HepG2 (cell line): Measurements from ENCODE around the gene ASMT. TPM values are rescaled to one million over a fixed set of nuclear protein-coding genes. Genes with fewer than 3 reads are reported as not detected.

Source experiments
- SAP130 ChIP-seq: IDR thresholded peaks from 2 replicates; pipeline ENCODE4 v1.6.1; 2016; ENCODE audit warnings: low read depth
- SCMH1 ChIP-seq: sonication (generic); formaldehyde crosslinking; IDR thresholded peaks from 2 replicates; pipeline ENCODE4 v1.9.0; 2021; ENCODE audit warnings: missing genetic modification reagents, mild to moderate bottlenecking, borderline replicate concordance
- ZNF431 ChIP-seq: sonication (generic); formaldehyde crosslinking; IDR thresholded peaks from 2 replicates; pipeline ENCODE4 v1.9.0; 2022; ENCODE audit warnings: missing genetic modification reagents, low read depth, mild to moderate bottlenecking, borderline replicate concordance
- ZNF607 ChIP-seq: sonication (generic); formaldehyde crosslinking; IDR thresholded peaks from 2 replicates; pipeline ENCODE4 v1.5.1; 2020; ENCODE audit warnings: missing genetic modification reagents, mild to moderate bottlenecking, borderline replicate concordance
- ZNF891 ChIP-seq: sonication (generic); formaldehyde crosslinking; IDR thresholded peaks from 2 replicates; pipeline ENCODE4 v1.5.0; 2020; ENCODE audit warnings: mild to moderate bottlenecking, missing genetic modification reagents
- polyA plus RNA-seq, 8 experiments: library from polyadenylated mRNA; depleted of rRNA in 3 of 8; stranded (reverse) in 7 of 8; unstranded in 1 of 8; fragments of >200 nt; fragmentation: Illumina TruSeq in 4 of 8; extraction: Trizol in 4 of 8; gene quantifications; 2 replicates each; pipeline versions ENCODE4 v1.2.1 to v1.2.3, GENCODE V29; 2011 to 2016; ENCODE audit warnings: low read depth in 4 of 8, missing spikeins in 1 of 8, mixed read lengths in 1 of 8; ENCODE audit not compliant: insufficient read depth in 1 of 8
- total RNA-seq, 5 experiments: library from RNA; depleted of rRNA; stranded (reverse); fragments of >200 nt; fragmentation: Illumina TruSeq; extraction: Trizol; gene quantifications; 2 replicates each; pipeline ENCODE4 v1.2.3, GENCODE V29; 2016; ENCODE audit warnings: low read depth in 1 of 5
- TF ChIP-seq, protein P1 (sequence below): sonication (generic); formaldehyde crosslinking; IDR thresholded peaks from 2 replicates; pipeline ENCODE4 v1.4.0; 2020; ENCODE audit warnings: mild to moderate bottlenecking, missing genetic modification reagents

Gene ASMT
- total and polyA plus RNA-seq, 2 of the 13 experiments (the other 11 are each of a cell fraction or from before 2014, with no cell fraction given), result 0.04 TPM; not detected in 1

DNA sequence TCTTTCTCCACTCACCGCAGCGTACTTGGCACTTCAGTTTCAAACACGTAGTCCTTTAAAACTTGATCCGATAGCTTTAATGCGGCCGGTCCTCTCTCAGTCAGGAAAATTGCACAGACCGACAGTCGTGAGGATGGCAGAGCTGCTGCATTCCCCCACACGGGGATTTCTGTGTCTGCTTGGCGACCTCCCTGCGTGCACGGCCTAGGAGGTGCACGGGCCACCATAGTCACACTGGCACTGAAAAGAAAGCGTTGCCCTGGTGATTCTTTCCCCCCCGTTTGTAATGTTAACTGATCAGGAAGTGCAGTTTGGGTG lies 13.1 kb upstream of the ASMT start (continued):
- TF ChIP-seq, protein P1, sequence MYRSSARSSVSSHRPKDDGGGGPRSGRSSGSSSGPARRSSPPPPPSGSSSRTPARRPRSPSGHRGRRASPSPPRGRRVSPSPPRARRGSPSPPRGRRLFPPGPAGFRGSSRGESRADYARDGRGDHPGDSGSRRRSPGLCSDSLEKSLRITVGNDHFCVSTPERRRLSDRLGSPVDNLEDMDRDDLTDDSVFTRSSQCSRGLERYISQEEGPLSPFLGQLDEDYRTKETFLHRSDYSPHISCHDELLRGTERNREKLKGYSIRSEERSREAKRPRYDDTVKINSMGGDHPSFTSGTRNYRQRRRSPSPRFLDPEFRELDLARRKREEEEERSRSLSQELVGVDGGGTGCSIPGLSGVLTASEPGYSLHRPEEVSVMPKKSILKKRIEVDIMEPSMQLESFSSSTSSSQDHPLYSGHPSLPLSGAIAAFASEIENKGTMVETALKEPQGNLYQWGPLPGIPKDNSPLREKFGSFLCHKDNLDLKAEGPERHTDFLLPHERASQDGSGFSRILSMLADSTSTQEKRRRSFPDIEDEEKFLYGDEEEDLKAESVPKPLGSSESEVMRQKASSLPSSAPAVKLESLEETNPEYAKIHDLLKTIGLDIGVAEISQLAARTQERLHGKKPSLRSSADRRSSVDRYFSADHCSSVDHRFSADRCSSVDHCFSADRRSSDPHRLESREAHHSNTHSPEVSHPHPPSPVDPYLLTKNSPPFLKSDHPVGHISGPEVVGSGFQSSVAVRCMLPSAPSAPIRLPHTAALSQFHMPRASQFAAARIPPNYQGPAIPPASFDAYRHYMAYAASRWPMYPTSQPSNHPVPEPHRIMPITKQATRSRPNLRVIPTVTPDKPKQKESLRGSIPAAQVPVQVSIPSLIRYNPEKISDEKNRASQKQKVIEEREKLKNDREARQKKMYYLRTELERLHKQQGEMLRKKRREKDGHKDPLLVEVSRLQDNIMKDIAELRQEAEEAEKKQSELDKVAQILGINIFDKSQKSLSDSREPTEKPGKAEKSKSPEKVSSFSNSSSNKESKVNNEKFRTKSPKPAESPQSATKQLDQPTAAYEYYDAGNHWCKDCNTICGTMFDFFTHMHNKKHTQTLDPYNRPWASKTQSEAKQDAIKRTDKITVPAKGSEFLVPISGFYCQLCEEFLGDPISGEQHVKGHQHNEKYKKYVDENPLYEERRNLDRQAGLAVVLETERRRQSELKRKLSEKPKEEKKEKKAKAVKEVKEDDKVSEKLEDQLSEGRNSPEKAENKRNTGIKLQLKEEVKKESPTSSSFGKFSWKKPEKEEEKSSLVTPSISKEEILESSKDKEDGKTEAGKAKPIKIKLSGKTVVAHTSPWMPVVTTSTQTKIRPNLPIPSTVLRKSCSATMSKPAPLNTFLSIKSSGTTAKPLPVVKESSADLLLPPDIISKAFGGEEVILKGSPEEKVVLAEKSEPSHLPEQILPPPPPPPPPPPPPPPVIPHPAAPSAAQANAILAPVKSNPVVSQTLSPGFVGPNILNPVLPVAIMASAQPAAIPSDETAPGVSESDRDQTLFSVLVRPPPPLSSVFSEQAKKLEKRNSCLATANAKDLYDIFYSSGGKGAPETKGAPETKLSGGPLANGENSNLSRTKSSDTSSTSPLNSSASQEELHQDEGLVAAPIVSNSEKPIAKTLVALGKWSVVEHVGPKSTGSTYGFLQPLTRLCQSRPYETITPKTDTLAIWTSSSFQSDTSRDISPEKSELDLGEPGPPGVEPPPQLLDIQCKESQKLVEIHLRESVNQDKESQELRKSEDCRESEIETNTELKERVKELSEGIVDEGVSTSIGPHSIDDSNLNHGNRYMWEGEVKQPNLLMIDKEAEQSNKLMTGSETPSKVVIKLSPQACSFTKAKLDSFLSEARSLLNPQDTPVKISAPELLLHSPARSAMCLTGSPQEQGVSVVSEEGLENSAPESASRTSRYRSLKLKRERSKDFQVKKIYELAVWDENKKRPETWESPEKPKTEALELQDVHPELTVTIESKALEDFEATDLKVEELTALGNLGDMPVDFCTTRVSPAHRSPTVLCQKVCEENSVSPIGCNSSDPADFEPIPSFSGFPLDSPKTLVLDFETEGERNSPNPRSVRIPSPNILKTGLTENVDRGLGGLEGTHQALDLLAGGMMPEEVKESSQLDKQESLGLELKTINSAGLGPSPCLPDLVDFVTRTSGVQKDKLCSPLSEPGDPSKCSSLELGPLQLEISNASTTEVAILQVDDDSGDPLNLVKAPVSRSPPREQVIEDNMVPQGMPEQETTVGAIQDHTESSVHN (CRISPR knock-in tag), result no peak
- TF ChIP-seq ZNF891 (CRISPR knock-in tag), result no peak
- TF ChIP-seq SCMH1 (CRISPR knock-in tag), result no peak
- no peak for TF ChIP-seq ZNF607
- no peak for TF ChIP-seq ZNF431 (CRISPR knock-in tag)
- no peak for TF ChIP-seq SAP130 (CRISPR knock-in tag)
